Gastrocnemius medialis (tissue), 4 donors: ENCODE results near the gene SPTBN1.

Source experiments
- POLR2A ChIP-seq, 2 donors: fragments of 450-650 bp; IDR thresholded peaks; one replicate each; pipeline ENCODE4 v1.6.1; 2017; ENCODE audit warnings: antibody characterized with exemption in 2 of 2, mild to moderate bottlenecking in 2 of 2, moderate library complexity in 2 of 2
- TF ChIP-seq, protein P1 (sequence below), 5 experiments: fragments of 450-650 bp in 3 of 5; fragments of 200-600 bp in 2 of 5; sonication (generic) in 2 of 5; IDR thresholded peaks in 4 of 5; conservative IDR thresholded peaks in 1 of 5; 1 replicate in 4 of 5; 2 replicates in 1 of 5; pipeline ENCODE4 v1.5.1; 2016 to 2019; ENCODE audit warnings: antibody characterized with exemption in 5 of 5, mild to moderate bottlenecking in 3 of 5, moderate library complexity in 3 of 5

DNA sequence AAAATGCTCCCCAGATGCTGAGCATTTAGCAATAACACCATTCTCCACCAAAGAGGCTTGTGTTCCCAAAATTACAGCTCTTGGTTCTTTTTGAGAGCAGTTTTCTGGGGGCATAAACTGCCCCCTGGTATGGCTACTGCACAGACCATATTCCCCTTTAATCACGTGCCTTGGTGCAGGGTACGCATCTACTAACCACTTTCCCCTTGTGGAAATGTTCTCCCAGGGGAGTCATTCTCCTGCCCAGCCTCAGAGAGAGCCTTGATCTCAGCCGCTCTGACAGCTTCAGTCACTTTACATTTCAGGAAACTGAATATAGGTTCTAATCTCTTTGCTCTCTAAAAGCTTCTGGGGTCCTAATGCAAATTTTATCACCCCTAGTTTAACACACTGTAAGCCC, 222.6 kb downstream of the SPTBN1 start:
- TF ChIP-seq, protein P1, sequence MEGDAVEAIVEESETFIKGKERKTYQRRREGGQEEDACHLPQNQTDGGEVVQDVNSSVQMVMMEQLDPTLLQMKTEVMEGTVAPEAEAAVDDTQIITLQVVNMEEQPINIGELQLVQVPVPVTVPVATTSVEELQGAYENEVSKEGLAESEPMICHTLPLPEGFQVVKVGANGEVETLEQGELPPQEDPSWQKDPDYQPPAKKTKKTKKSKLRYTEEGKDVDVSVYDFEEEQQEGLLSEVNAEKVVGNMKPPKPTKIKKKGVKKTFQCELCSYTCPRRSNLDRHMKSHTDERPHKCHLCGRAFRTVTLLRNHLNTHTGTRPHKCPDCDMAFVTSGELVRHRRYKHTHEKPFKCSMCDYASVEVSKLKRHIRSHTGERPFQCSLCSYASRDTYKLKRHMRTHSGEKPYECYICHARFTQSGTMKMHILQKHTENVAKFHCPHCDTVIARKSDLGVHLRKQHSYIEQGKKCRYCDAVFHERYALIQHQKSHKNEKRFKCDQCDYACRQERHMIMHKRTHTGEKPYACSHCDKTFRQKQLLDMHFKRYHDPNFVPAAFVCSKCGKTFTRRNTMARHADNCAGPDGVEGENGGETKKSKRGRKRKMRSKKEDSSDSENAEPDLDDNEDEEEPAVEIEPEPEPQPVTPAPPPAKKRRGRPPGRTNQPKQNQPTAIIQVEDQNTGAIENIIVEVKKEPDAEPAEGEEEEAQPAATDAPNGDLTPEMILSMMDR (IDR thresholded peaks at IDR 0.05 in 4 of 5, conservative IDR thresholded peaks at IDR 0.05 in 1 of 5): no peak
- no peak for TF ChIP-seq POLR2A (IDR thresholded peaks at IDR 0.05)
